Measurements from ENCODE around the gene GCGR.

The GCGR gene

DNA sequence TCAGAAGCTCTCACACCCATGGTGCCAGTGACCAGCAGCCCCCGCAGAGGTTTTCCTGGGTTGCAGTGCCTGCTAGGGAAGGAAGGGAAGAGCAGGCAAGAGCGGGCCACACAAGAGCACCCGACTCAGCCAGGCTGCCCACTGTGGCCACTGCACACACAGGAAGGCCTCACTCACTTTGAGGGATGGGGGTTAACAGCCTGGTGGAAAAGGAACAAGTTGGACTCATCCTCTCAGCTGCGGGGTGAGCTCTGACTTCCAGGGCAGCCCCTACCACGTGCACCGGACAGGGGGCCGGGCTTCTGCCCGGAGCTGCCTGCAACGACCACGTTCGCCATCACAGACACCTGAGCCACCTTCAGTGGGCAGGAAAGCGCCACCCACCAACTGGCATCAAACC is 48.3 kb downstream of the GCGR start:
- DNase-seq = no peak

DNA sequence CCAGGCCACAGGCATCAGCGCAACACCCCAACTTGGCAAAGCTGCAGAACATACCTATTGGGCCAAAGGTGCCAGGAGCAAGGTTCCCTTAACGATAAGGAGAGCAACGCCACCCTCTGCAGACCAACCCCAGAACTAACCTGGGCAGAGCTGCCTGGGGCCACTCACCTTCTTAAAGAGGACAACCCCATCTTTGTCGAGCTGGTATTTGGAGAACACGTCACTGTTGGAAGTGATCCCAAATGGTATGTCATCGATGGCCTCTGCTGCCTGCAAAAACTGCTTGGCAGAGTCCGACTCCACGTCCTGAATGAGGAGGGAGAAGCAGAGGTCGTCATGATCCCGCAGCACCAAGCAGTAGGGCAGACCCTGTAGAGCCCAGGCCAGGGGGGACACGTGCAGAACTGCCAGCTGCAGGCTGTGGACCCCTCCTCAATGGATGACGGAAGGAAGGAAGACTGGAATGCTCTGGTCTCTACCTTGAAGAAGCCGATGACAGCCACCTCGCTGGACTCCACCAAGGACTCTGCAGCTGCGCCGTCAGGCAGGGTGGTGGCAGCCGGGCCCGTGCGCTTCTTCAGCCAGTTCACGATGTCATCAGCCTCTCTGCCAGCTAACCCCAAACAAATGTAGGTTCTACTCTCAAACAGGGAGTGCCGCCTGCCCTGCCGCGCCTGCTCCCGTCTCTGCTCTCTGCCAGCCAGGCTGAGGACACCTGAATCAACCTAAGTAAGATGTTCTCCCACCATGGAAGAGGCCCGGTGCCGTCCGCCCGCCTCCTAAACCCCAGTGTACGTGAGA is 51.2 kb downstream of the GCGR start:
- no peak for DNase-seq

DNA sequence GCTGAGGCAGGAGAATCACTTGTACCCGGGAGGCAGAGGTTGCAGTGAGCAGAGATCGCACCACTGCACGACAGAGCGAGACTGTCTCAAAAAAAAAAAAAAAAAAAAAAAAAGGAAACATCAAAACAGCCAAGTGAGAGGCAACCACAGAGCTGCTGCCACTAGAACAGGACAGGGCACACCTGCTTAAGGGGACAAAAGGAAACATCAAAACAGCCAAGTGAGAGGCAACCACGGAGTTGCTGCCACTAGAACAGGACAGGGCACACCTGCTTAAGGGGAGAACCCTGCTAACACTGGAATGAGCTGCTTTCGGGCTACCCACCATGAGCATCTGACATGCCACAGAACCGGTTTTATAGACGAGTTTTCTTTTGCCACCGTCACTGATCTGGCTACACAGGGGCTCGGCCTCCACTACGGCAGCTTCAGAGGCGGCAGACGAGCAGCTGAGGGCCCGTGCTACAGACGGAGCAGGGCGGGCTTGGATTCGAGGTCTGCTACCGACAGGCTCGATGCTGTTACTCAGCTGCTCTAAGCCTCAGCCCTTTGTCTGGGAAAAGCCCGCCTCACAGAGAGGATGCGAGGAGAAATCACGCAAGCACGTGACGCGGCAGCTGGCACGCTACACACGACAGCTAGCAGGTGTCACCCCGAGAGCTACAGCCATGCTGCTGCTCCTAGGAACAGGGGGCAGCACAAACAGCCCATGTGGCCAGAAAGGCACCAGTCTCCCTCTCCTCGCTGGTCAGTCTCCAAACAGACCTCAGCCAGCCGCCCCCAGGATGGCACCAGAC is 54.4 kb downstream of the GCGR start:
- DNase-seq = no peak

DNA sequence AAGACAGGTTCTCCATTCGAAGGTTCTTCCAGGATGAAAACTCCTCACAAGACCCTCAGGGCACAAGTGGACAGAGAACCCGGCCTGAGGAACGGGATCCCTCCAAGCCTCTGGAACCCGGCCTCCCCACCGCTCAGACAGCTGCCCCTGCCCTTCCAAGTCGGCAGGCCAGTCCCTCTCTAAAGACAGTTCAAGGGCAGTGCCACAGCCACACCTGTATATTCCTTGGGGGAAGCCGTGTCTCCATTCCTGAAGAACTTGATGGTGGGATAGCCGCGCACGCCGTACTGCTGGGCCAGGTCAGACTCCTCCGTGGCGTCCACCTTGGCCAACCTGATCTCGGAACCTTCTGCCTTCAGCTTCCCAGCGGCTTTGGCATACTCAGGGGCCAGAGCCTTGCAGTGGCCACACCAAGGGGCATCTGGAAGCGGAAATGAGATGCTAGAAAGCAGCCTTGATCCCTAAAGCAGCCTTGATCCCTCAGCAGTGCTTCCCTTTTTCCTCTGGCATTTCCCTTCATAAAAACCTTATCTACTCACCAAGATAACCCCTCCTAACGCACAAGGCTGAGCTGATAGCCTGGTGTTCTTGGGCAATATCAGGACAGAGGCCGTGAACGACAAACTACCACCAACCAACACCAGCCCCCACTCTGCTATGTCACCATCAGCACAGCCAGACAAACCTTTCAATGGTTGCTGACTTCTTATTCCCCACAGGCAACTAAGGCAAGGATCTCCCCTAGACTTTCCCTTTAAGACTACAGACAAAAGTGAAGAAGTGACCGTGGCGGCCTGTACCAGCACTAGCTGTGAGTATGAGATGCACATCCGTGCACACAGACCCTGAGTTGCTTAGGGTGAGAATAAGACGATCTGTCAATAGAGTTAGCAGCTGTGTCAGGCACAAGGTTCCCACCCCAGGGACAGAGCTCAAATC is 55.3 kb downstream of the GCGR start:
- no peak for DNase-seq

DNA sequence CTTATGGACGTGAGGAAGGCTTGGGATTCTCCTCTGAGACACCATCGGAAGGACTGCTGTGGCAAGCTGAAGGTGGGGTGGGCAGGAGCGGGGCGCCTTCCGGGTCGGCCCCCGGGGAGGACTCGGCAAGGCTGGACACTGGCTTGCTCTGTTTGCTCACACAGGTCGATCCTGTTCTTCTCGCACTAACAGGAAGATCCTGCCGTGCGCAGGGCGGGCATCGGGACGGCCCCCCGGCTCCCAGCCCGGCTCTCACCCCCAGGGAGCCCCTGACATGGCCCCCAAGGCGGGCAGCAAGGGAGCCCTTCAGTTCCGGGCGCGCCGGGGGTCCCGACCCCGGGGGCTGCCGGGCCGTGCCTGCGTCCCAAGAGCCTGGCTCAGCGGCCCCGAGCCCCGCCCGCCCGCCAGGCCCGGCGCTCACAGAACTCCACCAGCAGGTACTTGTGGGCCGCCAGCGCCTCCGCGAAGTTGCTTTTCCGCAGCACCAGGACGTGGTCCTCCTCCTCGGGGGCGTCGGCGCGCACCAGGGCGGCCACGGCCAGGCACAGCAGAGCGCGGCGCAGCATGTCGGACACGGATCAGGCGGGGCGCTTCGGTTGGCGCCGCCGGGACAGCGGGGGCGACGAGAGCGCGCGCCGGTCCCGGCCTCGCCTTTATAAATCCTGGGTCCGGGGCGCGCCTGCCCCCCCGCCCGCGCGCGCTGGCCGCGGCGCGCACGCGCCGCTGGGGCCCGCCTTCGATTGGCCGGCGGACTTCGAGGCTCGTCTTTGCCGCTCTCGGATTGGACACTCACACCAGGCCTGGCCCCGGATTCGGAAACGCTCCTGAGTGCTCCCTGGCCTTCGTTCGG is 56.2 kb downstream of the GCGR start, which contains the start of gene P4HB:
P4HB (minus strand) TSS at position 630 of the 850 bp plus-strand sequence; CDS start at position 566, 64 bp downstream.
- DNase-seq = no peak

DNA sequence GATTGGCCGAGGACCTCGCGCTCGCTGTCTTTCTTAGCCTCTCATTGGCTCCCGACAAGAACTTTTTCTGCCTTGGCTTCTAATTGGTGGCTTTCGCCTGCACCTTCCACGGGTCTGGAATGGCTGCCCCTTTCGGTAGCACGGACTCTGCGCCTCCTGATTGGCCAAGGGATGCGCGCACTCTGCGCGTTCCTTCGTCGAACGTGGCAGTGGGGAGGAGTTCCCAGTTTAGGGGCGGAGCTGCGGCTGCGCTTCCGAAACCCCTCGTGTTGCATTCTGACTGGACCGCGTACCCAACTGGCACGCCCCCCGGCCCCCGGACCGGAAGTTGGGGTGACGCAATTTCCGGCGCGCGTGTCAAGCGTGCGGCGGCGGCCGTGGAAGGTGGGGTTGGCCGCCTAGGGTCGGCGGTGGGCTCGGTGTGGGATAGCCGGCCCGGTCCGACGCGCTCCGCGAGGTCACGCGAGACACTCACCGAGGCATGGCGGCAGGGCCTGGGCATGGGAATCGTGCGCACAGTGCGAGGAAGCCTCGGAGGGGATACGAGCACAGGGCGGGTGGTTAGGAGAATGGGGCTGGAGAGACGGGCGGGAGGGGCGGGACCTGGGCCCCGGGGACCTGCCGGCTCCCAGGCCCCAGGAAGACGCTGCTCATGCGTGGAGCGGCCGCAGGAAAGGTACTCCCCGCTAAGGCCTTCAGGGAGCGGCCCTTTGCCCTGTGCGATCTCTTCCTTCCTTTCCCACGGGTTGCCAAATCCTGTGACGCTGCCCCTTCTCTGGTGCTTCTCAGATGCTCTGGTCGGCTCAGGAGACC is 57.0 kb downstream of the GCGR start:
- peak; percentile 100 for DNase-seq

DNA sequence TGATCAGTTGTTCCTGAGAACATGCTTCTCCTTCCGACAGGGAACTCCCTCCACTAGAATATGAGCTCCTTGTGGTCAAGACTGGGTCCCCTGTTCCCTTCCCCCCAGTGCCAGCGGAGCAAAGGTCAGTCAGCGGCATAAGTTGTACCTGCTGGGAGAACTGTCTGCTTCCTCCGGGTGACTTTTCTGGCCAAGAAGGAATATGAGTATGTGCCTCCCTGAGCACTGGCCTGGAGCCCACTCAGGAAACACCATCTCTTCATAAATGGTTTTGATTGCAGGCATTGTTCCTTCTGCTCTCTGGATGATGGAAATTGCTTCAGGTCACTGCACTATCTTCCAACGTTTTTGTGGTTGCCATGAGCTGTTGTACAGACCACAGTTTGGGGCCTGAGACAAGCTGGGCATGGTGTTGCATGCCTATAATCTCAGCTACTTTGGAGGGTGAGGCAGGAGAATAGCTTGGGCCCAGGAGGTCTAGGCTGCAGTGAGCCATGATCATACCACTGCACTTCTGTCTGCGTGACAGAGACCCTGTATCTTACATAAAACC is 59.2 kb downstream of the GCGR start:
- DNase-seq = no peak

Data from CD4-positive, alpha-beta T cell treated with Interleukin-21 for 1 hour (primary cell).